CD4-positive, CD25-positive, alpha-beta regulatory T cell (primary cell): ENCODE data around the gene NPIPB4. TPM values are rescaled to one million over a fixed set of nuclear protein-coding genes. Genes with fewer than 3 reads are reported as not detected.
"Not testable (repeated sequence)": the region's sequence is repeated elsewhere in the genome, so short reads cannot be mapped to it uniquely, and the experiment has no call there.

Experiments used
- ATAC-seq, 2 donors: fragments of 150-1000 bp; cut with Tn5 transposase; one replicate each; pipeline ENCODE4 v1.10.0; 2021; ENCODE audit warnings: low read depth in 2 of 2, moderate number of reproducible peaks in 2 of 2, moderate library complexity in 1 of 2
- DNase-seq, 3 donors: peaks; one replicate each; pipeline versions ENCODE4 v3.0.0 to v3.0.0-alpha.2; 2012 to 2022; ENCODE audit warnings: mixed read lengths in 1 of 3
- H3K27ac ChIP-seq: one replicate; pipeline ENCODE4 v1.7.0; 2013; ENCODE audit warnings: mild to moderate bottlenecking, low read length; ENCODE audit not compliant: insufficient read depth, poor library complexity, severe bottlenecking
- H3K27me3 ChIP-seq: one replicate; pipeline ENCODE4 v1.7.0; 2013; ENCODE audit warnings: low read length; ENCODE audit not compliant: control insufficient read depth, insufficient read depth
- H3K36me3 ChIP-seq: one replicate; pipeline ENCODE4 v1.7.0; 2013; ENCODE audit warnings: mild to moderate bottlenecking, low read length, moderate library complexity; ENCODE audit not compliant: control insufficient read depth, insufficient read depth
- H3K4me1 ChIP-seq: 2 replicates; pipeline ENCODE4 v1.7.0; 2013; ENCODE audit warnings: mild to moderate bottlenecking, low read length; ENCODE audit not compliant: insufficient read depth, control insufficient read depth, poor library complexity, severe bottlenecking
- H3K4me3 ChIP-seq: one replicate; pipeline ENCODE4 v1.7.0; 2013; ENCODE audit warnings: low read depth, mild to moderate bottlenecking, low read length, moderate library complexity
- H3K9me3 ChIP-seq, 2 experiments: 1 replicate in 1 of 2; 2 replicates in 1 of 2; pipeline ENCODE4 v1.7.0; 2013; ENCODE audit warnings: low read length in 2 of 2, mild to moderate bottlenecking in 1 of 2, moderate library complexity in 1 of 2; ENCODE audit not compliant: control insufficient read depth in 2 of 2
- H3K27ac Mint-ChIP-seq, 3 donors: one replicate each; pipeline ENCODE4 v1.8.0; 2020 to 2022; ENCODE audit warnings: mild to moderate bottlenecking in 3 of 3, mixed read lengths in 3 of 3, moderate library complexity in 2 of 3
- H3K27me3 Mint-ChIP-seq: one replicate; pipeline ENCODE4 v1.8.0; 2022; ENCODE audit warnings: mild to moderate bottlenecking, mixed read lengths
- H3K36me3 Mint-ChIP-seq: one replicate; pipeline ENCODE4 v1.8.0; 2020; ENCODE audit warnings: mixed read lengths
- H3K4me1 Mint-ChIP-seq, 4 donors: one replicate each; pipeline ENCODE4 v1.8.0; 2020 to 2022; ENCODE audit warnings: mixed read lengths in 4 of 4, mild to moderate bottlenecking in 1 of 4
- H3K4me3 Mint-ChIP-seq, 4 donors: one replicate each; pipeline ENCODE4 v1.8.0; 2020 to 2022; ENCODE audit warnings: mild to moderate bottlenecking in 4 of 4, mixed read lengths in 4 of 4, moderate library complexity in 3 of 4
- H3K9me3 Mint-ChIP-seq, 7 donors: one replicate each; pipeline ENCODE4 v1.8.0; 2020 to 2022; ENCODE audit warnings: mixed read lengths in 7 of 7, mild to moderate bottlenecking in 3 of 7, moderate library complexity in 2 of 7
- polyA plus RNA-seq, 4 donors: library from polyadenylated mRNA; unstranded; fragments of 300-500 nt; fragmentation: Illumina TruSeq; gene quantifications; one replicate each; pipeline ENCODE4 v1.2.3, GENCODE V29; 2021
- total RNA-seq: library from RNA; stranded (reverse); gene quantifications from one replicate; pipeline ENCODE4 v1.2.3, GENCODE V29; 2022

NPIPB4 gene
- total RNA-seq (411 TPM), polyA plus RNA-seq (1 to 10 TPM; 3.2 to 5.2 (median 4.1) TPM)

DNA sequence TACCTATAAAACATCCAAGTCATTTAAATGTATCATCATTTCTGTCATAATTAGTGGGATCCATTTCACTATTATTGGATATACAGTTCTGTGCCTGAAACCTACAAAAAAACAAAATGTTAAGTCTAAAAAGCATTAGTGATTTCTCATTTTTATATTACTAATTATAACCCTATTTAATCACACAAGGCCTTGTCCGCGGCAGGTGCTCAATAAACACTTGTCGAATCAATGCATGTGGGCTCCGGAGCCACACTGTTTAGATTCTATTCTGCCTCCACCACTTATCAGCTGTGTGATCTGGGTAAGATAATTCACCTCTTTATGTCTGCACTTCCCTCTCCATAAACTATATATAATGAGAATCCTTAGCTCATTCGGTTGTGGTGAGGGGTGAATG is at the start of gene NPIPB4:
NPIPB4 (minus strand) TSS at position 101 of the 400 bp plus-strand sequence. CDS start 378 bp downstream, outside the sequence.
- H3K4me1 Mint-ChIP-seq, H3K4me3 ChIP-seq, H3K27ac Mint-ChIP-seq, H3K27me3 ChIP-seq, H3K36me3 ChIP-seq, H3K9me3 Mint-ChIP-seq, H3K36me3 Mint-ChIP-seq, H3K9me3 ChIP-seq, ATAC-seq, DNase-seq, H3K27ac ChIP-seq, H3K4me1 ChIP-seq, H3K27me3 Mint-ChIP-seq, H3K4me3 Mint-ChIP-seq: not testable (repeated sequence)

DNA sequence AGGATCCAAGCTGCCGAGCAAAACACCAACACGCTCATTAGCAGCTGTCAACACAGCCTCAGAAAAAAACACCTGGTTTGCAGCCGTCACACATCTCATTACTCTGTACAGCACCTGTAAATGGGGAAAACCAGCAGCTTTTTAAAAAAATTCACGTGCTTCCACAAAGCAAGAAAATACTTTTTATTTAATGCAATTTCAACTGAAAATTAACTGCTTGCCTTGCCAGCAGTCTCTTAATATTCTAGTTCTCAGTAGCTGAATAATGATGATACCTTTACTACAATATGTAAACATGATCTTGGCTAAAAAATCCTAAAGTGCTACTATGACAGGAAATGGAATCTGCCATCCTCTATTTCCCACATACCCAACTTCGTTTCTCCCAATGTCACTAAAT is 41.4 kb upstream of the NPIPB4 start:
- ATAC-seq, result not testable (repeated sequence)

DNA sequence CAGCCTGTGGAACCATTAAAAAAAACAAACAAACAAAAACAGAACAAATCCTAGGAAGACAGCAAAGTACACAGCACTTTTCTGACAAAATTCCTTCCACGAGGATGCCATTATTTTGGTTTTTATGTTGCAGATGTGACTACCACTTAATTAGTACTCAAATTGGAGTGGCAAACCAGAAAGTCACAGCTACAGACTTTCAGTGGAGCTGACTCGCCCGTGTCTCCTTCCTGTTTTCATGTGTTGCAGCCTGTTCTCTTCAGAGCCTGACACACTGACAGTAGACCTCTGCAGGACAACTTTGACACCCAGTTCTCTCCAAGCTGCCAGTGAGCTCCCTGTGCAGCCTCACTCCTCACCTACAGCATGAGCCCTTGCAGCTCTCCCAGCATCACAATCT is 24.4 kb upstream of the NPIPB4 start:
- H3K27me3 Mint-ChIP-seq, H3K4me1 Mint-ChIP-seq, H3K27ac ChIP-seq, ATAC-seq, H3K27me3 ChIP-seq, H3K9me3 ChIP-seq, H3K36me3 ChIP-seq, H3K4me3 ChIP-seq, H3K4me3 Mint-ChIP-seq, H3K27ac Mint-ChIP-seq, H3K9me3 Mint-ChIP-seq, H3K36me3 Mint-ChIP-seq, H3K4me1 ChIP-seq: not testable (repeated sequence)
- peak in 2 of 3 donors; percentile 19 to 63 for DNase-seq

More for the DNA sequence above, 41.4 kb upstream of the NPIPB4 start:
- H3K27me3 Mint-ChIP-seq, H3K27ac ChIP-seq, H3K27me3 ChIP-seq, DNase-seq, H3K36me3 Mint-ChIP-seq, H3K36me3 ChIP-seq, H3K4me3 Mint-ChIP-seq, H3K4me3 ChIP-seq, H3K27ac Mint-ChIP-seq, H3K4me1 Mint-ChIP-seq, H3K9me3 ChIP-seq, H3K9me3 Mint-ChIP-seq, H3K4me1 ChIP-seq: not testable (repeated sequence)

DNA sequence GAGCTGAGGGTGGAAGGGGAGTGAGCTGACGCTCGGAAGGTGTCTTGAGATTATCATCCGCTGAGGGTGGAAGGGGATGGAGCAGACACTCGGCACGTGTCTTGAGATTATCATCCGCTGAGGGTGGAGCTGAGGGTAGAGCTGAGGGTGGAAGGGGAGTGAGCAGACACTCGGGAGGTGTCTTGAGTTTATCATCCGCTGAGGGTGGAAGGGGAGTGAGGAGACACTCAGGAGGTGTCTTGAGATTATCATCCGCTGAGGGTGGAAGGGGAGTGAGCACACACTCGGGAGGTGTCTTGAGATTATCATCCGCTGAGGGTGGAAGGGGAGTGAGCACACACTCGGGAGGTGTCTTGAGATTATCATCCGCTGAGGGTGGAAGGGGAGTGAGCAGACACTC is 20.4 kb downstream of the NPIPB4 start:
- H3K9me3 Mint-ChIP-seq, ATAC-seq, H3K36me3 Mint-ChIP-seq, H3K4me1 Mint-ChIP-seq, H3K27me3 Mint-ChIP-seq, H3K4me1 ChIP-seq, H3K27me3 ChIP-seq, H3K9me3 ChIP-seq, H3K36me3 ChIP-seq: not testable (repeated sequence)
- peak overlapping the region; percentile 66 for H3K27ac ChIP-seq
- H3K4me3 ChIP-seq, result peak overlapping the region; percentile 26
- DNase-seq, result peak in 2 of 3 donors; percentile 9 to 19
- Mint-ChIP-seq H3K27ac (peak overlapping the region in 1 of 3 donors; percentile 76), H3K4me3 (peak overlapping the region in 2 of 4 donors; percentile 56 to 69)

DNA sequence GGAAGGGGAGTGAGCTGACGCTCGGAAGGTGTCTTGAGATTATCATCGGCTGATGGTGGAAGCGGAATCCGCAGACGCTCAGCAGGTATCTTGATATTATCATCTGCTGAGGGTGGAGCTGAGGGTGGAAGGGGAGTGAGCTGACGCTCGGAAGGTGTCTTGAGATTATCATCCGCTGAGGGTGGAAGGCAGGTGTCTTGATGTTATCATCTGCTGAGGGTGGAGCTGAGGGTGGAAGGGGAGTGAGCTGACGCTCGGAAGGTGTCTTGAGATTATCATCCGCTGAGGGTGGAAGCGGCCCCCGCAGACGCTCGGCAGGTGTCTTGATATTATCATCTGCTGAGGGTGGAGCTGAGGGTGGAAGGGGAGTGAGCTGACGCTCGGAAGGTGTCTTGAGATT is 21.2 kb downstream of the NPIPB4 start:
- H3K4me3 ChIP-seq, H3K36me3 ChIP-seq, H3K9me3 Mint-ChIP-seq, H3K36me3 Mint-ChIP-seq, H3K4me1 Mint-ChIP-seq, H3K9me3 ChIP-seq, H3K27me3 Mint-ChIP-seq, H3K27me3 ChIP-seq, ATAC-seq, H3K27ac Mint-ChIP-seq, H3K4me1 ChIP-seq: not testable (repeated sequence)
- DNase-seq, result peak in 2 of 3 donors; percentile 51 to 62
- H3K4me3 Mint-ChIP-seq, result peak overlapping the region in 2 of 4 donors; percentile 57 to 67
- H3K27ac ChIP-seq, result peak overlapping the region; percentile 68

DNA sequence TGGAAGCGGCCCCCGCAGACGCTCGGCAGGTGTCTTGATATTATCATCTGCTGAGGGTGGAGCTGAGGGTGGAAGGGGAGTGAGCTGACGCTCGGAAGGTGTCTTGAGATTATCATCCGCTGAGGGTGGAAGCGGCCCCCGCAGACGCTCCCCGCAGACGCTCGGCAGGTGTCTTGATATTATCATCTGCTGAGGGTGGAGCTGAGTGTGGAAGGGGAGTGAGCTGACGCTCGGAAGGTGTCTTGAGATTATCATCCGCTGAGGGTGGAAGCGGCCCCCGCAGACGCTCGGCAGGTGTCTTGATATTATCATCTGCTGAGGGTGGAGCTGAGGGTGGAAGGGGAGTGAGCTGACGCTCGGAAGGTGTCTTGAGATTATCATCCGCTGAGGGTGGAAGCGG is 21.8 kb downstream of the NPIPB4 start:
- not testable (repeated sequence) for H3K36me3 ChIP-seq, H3K27me3 ChIP-seq, H3K4me1 Mint-ChIP-seq, H3K27ac Mint-ChIP-seq, H3K9me3 Mint-ChIP-seq, H3K4me3 ChIP-seq, H3K4me1 ChIP-seq, H3K27me3 Mint-ChIP-seq, H3K4me3 Mint-ChIP-seq, ATAC-seq, H3K9me3 ChIP-seq, H3K36me3 Mint-ChIP-seq
- peak in 2 of 3 donors; percentile 9 to 55 for DNase-seq
- peak overlapping the region; percentile 78 for H3K27ac ChIP-seq

DNA sequence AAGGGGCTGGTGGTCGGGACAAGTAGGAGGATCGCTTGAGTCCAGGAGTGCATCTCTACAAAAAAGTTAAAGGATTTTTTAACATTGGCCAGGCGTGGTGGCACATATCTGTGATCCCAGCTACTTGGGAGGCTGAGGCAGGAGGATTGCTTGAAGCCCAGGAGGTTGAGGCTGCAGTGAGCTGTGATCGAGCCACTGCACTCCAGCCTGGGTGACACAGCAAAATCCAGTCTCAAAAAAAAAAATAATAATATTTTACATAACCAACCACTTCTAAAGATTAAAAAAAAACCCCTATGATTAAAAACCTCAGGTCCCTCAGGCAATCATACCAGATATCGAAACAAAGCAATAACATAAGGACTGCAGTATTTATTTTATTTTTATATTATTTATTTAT is 23.3 kb downstream of the NPIPB4 start:
- H3K4me3 ChIP-seq, H3K27me3 Mint-ChIP-seq, H3K9me3 ChIP-seq, H3K9me3 Mint-ChIP-seq, H3K4me1 ChIP-seq, ATAC-seq, H3K36me3 ChIP-seq, H3K4me1 Mint-ChIP-seq, H3K4me3 Mint-ChIP-seq, H3K36me3 Mint-ChIP-seq, H3K27ac Mint-ChIP-seq, H3K27me3 ChIP-seq: not testable (repeated sequence)
- H3K27ac ChIP-seq, result peak overlapping the region; percentile 68
- peak in 1 of 3 donors; percentile 48 for DNase-seq

DNA sequence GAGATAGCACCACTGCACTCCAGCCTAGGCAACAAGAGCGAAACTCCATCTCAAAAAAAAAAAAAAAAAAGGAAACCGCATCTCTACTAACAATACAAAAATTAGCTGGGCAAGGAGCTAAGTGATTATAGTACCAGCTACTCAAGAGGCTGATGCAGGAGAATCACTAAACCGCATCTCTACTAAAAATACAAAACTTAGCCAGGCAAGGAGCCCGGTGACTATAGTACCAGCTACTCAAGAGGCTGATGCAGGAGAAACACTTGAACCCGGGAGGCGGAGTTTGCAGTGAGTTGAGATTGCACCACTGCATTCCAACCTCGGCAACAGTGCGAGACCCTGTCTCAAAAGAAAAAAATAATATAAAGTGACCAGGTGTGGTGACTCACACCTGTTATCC is 27.6 kb downstream of the NPIPB4 start:
- not testable (repeated sequence) for H3K9me3 ChIP-seq, ATAC-seq, H3K27ac ChIP-seq, H3K27me3 ChIP-seq, DNase-seq, H3K27ac Mint-ChIP-seq, H3K4me3 Mint-ChIP-seq, H3K9me3 Mint-ChIP-seq, H3K36me3 ChIP-seq, H3K4me3 ChIP-seq, H3K4me1 ChIP-seq, H3K27me3 Mint-ChIP-seq, H3K4me1 Mint-ChIP-seq, H3K36me3 Mint-ChIP-seq
